GM18951 (cell line): ENCODE results near the gene AARSD1.
"Not testable (repeated sequence)": the region's sequence is repeated elsewhere in the genome, so short reads cannot be mapped to it uniquely, and the experiment has no call there.

Experiments used
- POLR2A ChIP-seq: IDR thresholded peaks from 4 replicates; pipeline ENCODE4 v1.6.1; 2011; ENCODE audit warnings: mild to moderate bottlenecking; ENCODE audit not compliant: insufficient read length, insufficient read depth; ENCODE audit errors: extremely low read depth
- in situ Hi-C: fragments of 300-500 bp; cut with MboI; formaldehyde crosslinking; loops from one replicate; pipeline ENCODE4 v1.12.0; 2022; ENCODE audit warnings: low sequenced_read_pairs, mixed read lengths, inconsistent platforms; ENCODE audit not compliant: unreplicated experiment

AARSD1 gene

GRCh38 chr17:42969001-42969581 is 4.8 kb upstream of the AARSD1 start:
- no peak for TF ChIP-seq POLR2A
- in situ Hi-C loops, result no loop called here

- in situ Hi-C loops, result no loop called here
- no peak for TF ChIP-seq POLR2A
Measured at GRCh38 chr17:42967925-42968324, 3.7 kb upstream of the AARSD1 start.

- no peak for TF ChIP-seq POLR2A
- in situ Hi-C loops, result no loop called here
Measured at GRCh38 chr17:42953669-42954068, 10.6 kb downstream of the AARSD1 start.

GRCh38 chr17:42950044-42950783 is 14.0 kb downstream of the AARSD1 start:
- TF ChIP-seq POLR2A, result no peak
- in situ Hi-C loops, result no loop called here

GRCh38 chr17:42946812-42947211 is 17.4 kb downstream of the AARSD1 start:
- in situ Hi-C loops, result no loop called here
- no peak for TF ChIP-seq POLR2A

- no peak for TF ChIP-seq POLR2A
- in situ Hi-C loops, result no loop called here
Measured at GRCh38 chr17:42944211-42944610, 20.0 kb downstream of the AARSD1 start.

- no peak for TF ChIP-seq POLR2A
- in situ Hi-C loops, result no loop called here
Measured at GRCh38 chr17:42937712-42938596, 26.3 kb downstream of the AARSD1 start.

- no peak for TF ChIP-seq POLR2A
- in situ Hi-C loops, result no loop called here
Measured at GRCh38 chr17:42929497-42929844, 34.8 kb downstream of the AARSD1 start.

- no peak for TF ChIP-seq POLR2A
- in situ Hi-C loops, result no loop called here
Measured at GRCh38 chr17:42928714-42929496, 35.3 kb downstream of the AARSD1 start.

GRCh38 chr17:42924891-42925290 is 39.4 kb downstream of the AARSD1 start:
- TF ChIP-seq POLR2A, result no peak
- in situ Hi-C loops, result no loop called here

- in situ Hi-C loops, result not testable (repeated sequence)
Measured at GRCh38 chr17:42923472-42923871, 40.8 kb downstream of the AARSD1 start.

- in situ Hi-C loops, result no loop called here
- TF ChIP-seq POLR2A, result no peak
Measured at GRCh38 chr17:42922294-42922693, 42.0 kb downstream of the AARSD1 start.

GRCh38 chr17:42920922-42921321 is 43.3 kb downstream of the AARSD1 start:
- in situ Hi-C loops, result no loop called here

More at GRCh38 chr17:42920922-42921321, 43.3 kb downstream of the AARSD1 start:
- TF ChIP-seq POLR2A, result no peak
